Subcutaneous adipose tissue (tissue), 4 donors: ENCODE data around the gene OR2AT4. TPM values are rescaled to one million over a fixed set of nuclear protein-coding genes. Genes with fewer than 3 reads are reported as not detected.

Experiments used
- CTCF ChIP-seq: fragments of 450-650 bp; IDR thresholded peaks from one replicate; pipeline ENCODE4 v1.5.1; 2016; ENCODE audit warnings: low read depth, mild to moderate bottlenecking, control low read depth, antibody characterized with exemption, moderate library complexity
- total RNA-seq, 4 donors: library from RNA; depleted of rRNA; stranded (reverse); fragments of >200 nt; gene quantifications; one replicate each; pipeline ENCODE4 v1.1.0, GENCODE V29; 2016

The OR2AT4 gene
- total RNA-seq, 4 donors from 2014 or later, result not detected

- TF ChIP-seq CTCF, result no peak
These were observed 14.0 kb downstream of the OR2AT4 start for GRCh38 chr11:75082601-75083216.

- no peak for TF ChIP-seq CTCF
These were observed 17.1 kb downstream of the OR2AT4 start for GRCh38 chr11:75079546-75079945.

- TF ChIP-seq CTCF, result no peak
These were observed 18.4 kb downstream of the OR2AT4 start for GRCh38 chr11:75078233-75078632.

GRCh38 chr11:75077316-75077715 lies 19.4 kb downstream of the OR2AT4 start:
- no peak for TF ChIP-seq CTCF

- no peak for TF ChIP-seq CTCF
These were observed 20.0 kb downstream of the OR2AT4 start for GRCh38 chr11:75076671-75077070.

- no peak for TF ChIP-seq CTCF
These were observed 23.1 kb downstream of the OR2AT4 start for GRCh38 chr11:75073459-75074190.

GRCh38 chr11:75072582-75072981 lies 24.1 kb downstream of the OR2AT4 start:
- no peak for TF ChIP-seq CTCF
